22Rv1 (cell line): ENCODE results near the gene GTPBP4.

Experiments used
- ZFX ChIP-seq: fragments of 450-650 bp; IDR thresholded peaks from 2 replicates; pipeline ENCODE4 v1.6.1; 2017; ENCODE audit warnings: antibody characterized with exemption, borderline replicate concordance
- TF ChIP-seq, protein P1 (sequence below): fragments of 450-650 bp; IDR thresholded peaks from 2 replicates; pipeline ENCODE4 v1.5.1; 2017; ENCODE audit warnings: mild to moderate bottlenecking

DNA sequence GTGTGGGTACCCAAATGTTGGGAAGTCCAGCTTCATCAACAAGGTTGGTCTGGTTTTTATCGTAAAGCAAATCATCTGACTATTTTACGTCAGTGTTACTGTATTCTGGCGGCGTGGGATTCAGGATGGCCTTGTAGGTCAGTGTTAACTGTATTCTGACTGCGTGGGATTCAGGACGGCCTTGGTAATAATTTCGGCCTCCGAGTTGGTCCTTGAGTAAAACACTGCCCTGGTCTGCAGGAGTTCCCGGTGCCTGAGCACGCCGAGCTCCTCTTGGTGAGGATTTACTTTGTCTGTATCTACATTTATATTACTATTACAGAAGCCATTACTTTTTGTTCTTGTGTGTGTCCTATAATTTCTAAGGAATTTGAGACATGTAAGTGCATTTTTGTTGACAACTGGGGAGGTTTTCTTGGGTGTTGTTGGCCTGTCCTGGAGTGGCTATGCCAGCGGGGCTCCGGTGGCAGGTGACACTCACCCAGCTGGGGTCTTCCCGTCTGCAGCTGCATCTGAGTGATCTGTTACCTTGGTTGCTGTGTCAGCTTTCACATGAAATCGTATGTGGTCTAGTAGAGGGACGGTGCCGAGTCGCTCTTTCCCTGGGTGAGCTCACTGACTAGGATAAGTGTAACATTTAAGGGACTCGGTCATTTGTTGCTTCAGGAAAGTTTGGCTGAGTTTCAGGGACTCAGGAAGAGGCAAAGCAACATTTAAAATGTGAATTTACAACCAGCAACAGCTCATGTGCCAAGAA is 9.2 kb downstream of the GTPBP4 start:
- TF ChIP-seq, protein P1, sequence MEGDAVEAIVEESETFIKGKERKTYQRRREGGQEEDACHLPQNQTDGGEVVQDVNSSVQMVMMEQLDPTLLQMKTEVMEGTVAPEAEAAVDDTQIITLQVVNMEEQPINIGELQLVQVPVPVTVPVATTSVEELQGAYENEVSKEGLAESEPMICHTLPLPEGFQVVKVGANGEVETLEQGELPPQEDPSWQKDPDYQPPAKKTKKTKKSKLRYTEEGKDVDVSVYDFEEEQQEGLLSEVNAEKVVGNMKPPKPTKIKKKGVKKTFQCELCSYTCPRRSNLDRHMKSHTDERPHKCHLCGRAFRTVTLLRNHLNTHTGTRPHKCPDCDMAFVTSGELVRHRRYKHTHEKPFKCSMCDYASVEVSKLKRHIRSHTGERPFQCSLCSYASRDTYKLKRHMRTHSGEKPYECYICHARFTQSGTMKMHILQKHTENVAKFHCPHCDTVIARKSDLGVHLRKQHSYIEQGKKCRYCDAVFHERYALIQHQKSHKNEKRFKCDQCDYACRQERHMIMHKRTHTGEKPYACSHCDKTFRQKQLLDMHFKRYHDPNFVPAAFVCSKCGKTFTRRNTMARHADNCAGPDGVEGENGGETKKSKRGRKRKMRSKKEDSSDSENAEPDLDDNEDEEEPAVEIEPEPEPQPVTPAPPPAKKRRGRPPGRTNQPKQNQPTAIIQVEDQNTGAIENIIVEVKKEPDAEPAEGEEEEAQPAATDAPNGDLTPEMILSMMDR: no peak
- no peak for TF ChIP-seq ZFX
